HEK293T (cell line): ENCODE data around the gene RAB6A.
A peak's percentile ranks its signal among the peaks of the same experiment; 100 is the strongest.

Source experiments
- CTCF ChIA-PET: fragments of 350-600 bp; formaldehyde crosslinking; extraction: SDS; loops from one replicate; lab custom pipeline; 2021; ENCODE audit warnings: antibody characterized with exemption, inconsistent platforms; lab: Yijun Ruan, JAX
- POLR2A ChIA-PET: fragments of 350-600 bp; formaldehyde crosslinking; extraction: SDS; loops from one replicate; lab custom pipeline; 2020; ENCODE audit warnings: antibody characterized with exemption, inconsistent platforms; lab: Yijun Ruan, JAX
- DNase-seq: peaks from one replicate; pipeline ENCODE4 v3.0.0; 2012; ENCODE audit warnings: mixed read lengths; ENCODE audit errors: extremely low spot score
- L3MBTL2 ChIP-seq: fragments of 450-650 bp; conservative IDR thresholded peaks from 2 replicates; pipeline ENCODE4 v1.6.1; 2016; ENCODE audit warnings: mild to moderate bottlenecking
- NFRKB ChIP-seq: fragments of 450-650 bp; IDR thresholded peaks from 2 replicates; pipeline ENCODE4 v1.6.1; 2016; ENCODE audit warnings: mild to moderate bottlenecking, moderate library complexity
- SP1 ChIP-seq: fragments of 450-650 bp; IDR thresholded peaks from 2 replicates; pipeline ENCODE4 v1.6.1; 2017
- TARDBP ChIP-seq: fragments of 450-650 bp; IDR thresholded peaks from 2 replicates; pipeline ENCODE4 v1.6.1; 2016

RAB6A gene

GRCh38 chr11:73625696-73626318 lies 135.1 kb downstream of the RAB6A start:
- ChIA-PET CTCF (interaction anchor here (0.5 to 3.5 kb wide), 18 partner anchors 11 to 381 kb away, joined by 3 to 42 read pairs (median 4); partner anchors contain the start of gene PLEKHB1), POLR2A (interaction anchor here (0.8 to 1.3 kb wide), 5 partner anchors 27 to 153 kb away, joined by 3 to 6 read pairs (median 3); partner anchors contain the start of gene RAB6A)
- peak; percentile 87 for DNase-seq
- TF ChIP-seq SP1 (no peak), NFRKB (no peak), L3MBTL2 (peak; percentile 18; the same call in 1 of the 2 replicates), TARDBP (no peak)
